SK-N-SH treated with all-trans-retinoic acid at 6 μM for 48 hours (cell line): ENCODE results near the gene UCHL5.

ENCODE experiments used
- ARNTL ChIP-seq: fragments of 450-650 bp; formaldehyde crosslinking; IDR thresholded peaks from 2 replicates; pipeline ENCODE4 v1.5.0; 2020; ENCODE audit warnings: low read depth, mild to moderate bottlenecking, moderate library complexity, borderline replicate concordance
- ISL1 ChIP-seq: fragments of 250-450 bp; sonication (Bioruptor Pico); IDR thresholded peaks from 2 replicates; pipeline ENCODE4 v2.1.2; 2022; ENCODE audit warnings: mild to moderate bottlenecking, moderate library complexity
- PPARA ChIP-seq: fragments of 250-450 bp; sonication (Bioruptor Pico); IDR thresholded peaks from 2 replicates; pipeline ENCODE4 v1.5.0; 2020; ENCODE audit warnings: mild to moderate bottlenecking, borderline replicate concordance
- TCF4 ChIP-seq: fragments of 250-450 bp; sonication (Bioruptor Pico); IDR thresholded peaks from 2 replicates; pipeline ENCODE4 v1.8.0; 2021; ENCODE audit warnings: mild to moderate bottlenecking, moderate library complexity, borderline replicate concordance
- TOX ChIP-seq: fragments of 250-450 bp; sonication (Bioruptor Pico); IDR thresholded peaks from 2 replicates; pipeline ENCODE4 v1.8.0; 2021; ENCODE audit warnings: mild to moderate bottlenecking, moderate library complexity, borderline replicate concordance
- ZC3H10 ChIP-seq: fragments of 250-450 bp; sonication (Bioruptor Pico); IDR thresholded peaks from 2 replicates; pipeline ENCODE4 v1.5.1; 2021; ENCODE audit warnings: mild to moderate bottlenecking, moderate library complexity
- ZFP3 ChIP-seq: fragments of 250-450 bp; sonication (Bioruptor Pico); IDR thresholded peaks from 2 replicates; pipeline ENCODE4 v1.5.0; 2020; ENCODE audit warnings: mild to moderate bottlenecking, moderate library complexity
- ZFP30 ChIP-seq: fragments of 450-650 bp; formaldehyde crosslinking; IDR thresholded peaks from 2 replicates; pipeline ENCODE4 v1.5.0; 2022; ENCODE audit warnings: mild to moderate bottlenecking, moderate library complexity
- ZNF565 ChIP-seq: fragments of 450-650 bp; formaldehyde crosslinking; conservative IDR thresholded peaks from 2 replicates; pipeline ENCODE4 v1.5.0; 2020; ENCODE audit warnings: low read depth, mild to moderate bottlenecking, moderate library complexity
- TF ChIP-seq, protein P1 (sequence below): fragments of 250-450 bp; sonication (Bioruptor Pico); IDR thresholded peaks from 2 replicates; pipeline ENCODE4 v1.8.0; 2021; ENCODE audit warnings: low read depth, mild to moderate bottlenecking, moderate library complexity, borderline replicate concordance
- TF ChIP-seq, protein P2 (sequence below): fragments of 250-450 bp; sonication (Bioruptor Pico); IDR thresholded peaks from 2 replicates; pipeline ENCODE4 v1.8.0; 2020; ENCODE audit warnings: mild to moderate bottlenecking, moderate library complexity, borderline replicate concordance
- TF ChIP-seq, protein P3 (sequence below): fragments of 250-450 bp; sonication (Bioruptor Pico); IDR thresholded peaks from 2 replicates; pipeline ENCODE4 v1.5.0; 2020; ENCODE audit warnings: mild to moderate bottlenecking, moderate library complexity
- TF ChIP-seq, protein P4 (sequence below): fragments of 250-450 bp; sonication (Bioruptor Pico); IDR thresholded peaks from 2 replicates; pipeline ENCODE4 v1.5.1; 2020; ENCODE audit warnings: low read depth, mild to moderate bottlenecking, moderate library complexity
- TF ChIP-seq, protein P5 (sequence below): fragments of 250-450 bp; sonication (Bioruptor Pico); IDR thresholded peaks from 2 replicates; pipeline ENCODE4 v1.5.1; 2021; ENCODE audit warnings: mild to moderate bottlenecking, moderate library complexity

DNA sequence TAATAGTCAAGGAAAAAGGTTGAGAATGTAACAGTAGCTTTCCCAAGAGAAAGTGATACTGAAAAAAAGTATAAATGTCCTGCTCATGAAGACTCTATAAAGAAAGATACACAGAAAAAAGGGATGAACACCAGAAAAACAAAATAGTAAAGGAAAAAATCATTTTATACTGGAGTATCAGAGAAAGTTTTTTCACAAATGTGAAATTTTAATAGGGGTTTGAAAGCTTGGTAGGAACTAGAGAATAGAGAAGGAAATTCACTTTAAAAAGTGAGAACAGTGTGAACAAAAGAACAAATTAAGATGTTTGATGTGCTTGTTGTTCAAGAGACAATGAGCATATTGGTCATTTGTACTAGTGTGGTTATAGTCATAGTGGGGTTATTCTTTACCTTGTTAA, 25.6 kb downstream of the UCHL5 start:
- TF ChIP-seq, protein P1, sequence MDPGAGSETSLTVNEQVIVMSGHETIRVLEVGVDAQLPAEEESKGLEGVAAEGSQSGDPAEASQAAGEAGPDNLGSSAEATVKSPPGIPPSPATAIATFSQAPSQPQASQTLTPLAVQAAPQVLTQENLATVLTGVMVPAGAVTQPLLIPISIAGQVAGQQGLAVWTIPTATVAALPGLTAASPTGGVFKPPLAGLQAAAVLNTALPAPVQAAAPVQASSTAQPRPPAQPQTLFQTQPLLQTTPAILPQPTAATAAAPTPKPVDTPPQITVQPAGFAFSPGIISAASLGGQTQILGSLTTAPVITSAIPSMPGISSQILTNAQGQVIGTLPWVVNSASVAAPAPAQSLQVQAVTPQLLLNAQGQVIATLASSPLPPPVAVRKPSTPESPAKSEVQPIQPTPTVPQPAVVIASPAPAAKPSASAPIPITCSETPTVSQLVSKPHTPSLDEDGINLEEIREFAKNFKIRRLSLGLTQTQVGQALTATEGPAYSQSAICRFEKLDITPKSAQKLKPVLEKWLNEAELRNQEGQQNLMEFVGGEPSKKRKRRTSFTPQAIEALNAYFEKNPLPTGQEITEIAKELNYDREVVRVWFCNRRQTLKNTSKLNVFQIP (CRISPR knock-in tag): no peak
- TF ChIP-seq, protein P2, sequence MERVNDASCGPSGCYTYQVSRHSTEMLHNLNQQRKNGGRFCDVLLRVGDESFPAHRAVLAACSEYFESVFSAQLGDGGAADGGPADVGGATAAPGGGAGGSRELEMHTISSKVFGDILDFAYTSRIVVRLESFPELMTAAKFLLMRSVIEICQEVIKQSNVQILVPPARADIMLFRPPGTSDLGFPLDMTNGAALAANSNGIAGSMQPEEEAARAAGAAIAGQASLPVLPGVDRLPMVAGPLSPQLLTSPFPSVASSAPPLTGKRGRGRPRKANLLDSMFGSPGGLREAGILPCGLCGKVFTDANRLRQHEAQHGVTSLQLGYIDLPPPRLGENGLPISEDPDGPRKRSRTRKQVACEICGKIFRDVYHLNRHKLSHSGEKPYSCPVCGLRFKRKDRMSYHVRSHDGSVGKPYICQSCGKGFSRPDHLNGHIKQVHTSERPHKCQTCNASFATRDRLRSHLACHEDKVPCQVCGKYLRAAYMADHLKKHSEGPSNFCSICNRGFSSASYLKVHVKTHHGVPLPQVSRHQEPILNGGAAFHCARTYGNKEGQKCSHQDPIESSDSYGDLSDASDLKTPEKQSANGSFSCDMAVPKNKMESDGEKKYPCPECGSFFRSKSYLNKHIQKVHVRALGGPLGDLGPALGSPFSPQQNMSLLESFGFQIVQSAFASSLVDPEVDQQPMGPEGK (CRISPR knock-in tag): no peak
- no peak for TF ChIP-seq ARNTL
- TF ChIP-seq, protein P3, sequence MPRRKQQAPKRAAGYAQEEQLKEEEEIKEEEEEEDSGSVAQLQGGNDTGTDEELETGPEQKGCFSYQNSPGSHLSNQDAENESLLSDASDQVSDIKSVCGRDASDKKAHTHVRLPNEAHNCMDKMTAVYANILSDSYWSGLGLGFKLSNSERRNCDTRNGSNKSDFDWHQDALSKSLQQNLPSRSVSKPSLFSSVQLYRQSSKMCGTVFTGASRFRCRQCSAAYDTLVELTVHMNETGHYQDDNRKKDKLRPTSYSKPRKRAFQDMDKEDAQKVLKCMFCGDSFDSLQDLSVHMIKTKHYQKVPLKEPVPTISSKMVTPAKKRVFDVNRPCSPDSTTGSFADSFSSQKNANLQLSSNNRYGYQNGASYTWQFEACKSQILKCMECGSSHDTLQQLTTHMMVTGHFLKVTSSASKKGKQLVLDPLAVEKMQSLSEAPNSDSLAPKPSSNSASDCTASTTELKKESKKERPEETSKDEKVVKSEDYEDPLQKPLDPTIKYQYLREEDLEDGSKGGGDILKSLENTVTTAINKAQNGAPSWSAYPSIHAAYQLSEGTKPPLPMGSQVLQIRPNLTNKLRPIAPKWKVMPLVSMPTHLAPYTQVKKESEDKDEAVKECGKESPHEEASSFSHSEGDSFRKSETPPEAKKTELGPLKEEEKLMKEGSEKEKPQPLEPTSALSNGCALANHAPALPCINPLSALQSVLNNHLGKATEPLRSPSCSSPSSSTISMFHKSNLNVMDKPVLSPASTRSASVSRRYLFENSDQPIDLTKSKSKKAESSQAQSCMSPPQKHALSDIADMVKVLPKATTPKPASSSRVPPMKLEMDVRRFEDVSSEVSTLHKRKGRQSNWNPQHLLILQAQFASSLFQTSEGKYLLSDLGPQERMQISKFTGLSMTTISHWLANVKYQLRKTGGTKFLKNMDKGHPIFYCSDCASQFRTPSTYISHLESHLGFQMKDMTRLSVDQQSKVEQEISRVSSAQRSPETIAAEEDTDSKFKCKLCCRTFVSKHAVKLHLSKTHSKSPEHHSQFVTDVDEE (CRISPR knock-in tag): no peak
- TF ChIP-seq TCF4 (CRISPR knock-in tag): no peak
- TF ChIP-seq PPARA: no peak
- TF ChIP-seq ZC3H10 (CRISPR knock-in tag): no peak
- TF ChIP-seq TOX (CRISPR knock-in tag): no peak
- no peak for TF ChIP-seq ZFP3 (CRISPR knock-in tag)
- no peak for TF ChIP-seq ZFP30 (CRISPR knock-in tag)
- no peak for TF ChIP-seq ISL1 (CRISPR knock-in tag)
- TF ChIP-seq, protein P4, sequence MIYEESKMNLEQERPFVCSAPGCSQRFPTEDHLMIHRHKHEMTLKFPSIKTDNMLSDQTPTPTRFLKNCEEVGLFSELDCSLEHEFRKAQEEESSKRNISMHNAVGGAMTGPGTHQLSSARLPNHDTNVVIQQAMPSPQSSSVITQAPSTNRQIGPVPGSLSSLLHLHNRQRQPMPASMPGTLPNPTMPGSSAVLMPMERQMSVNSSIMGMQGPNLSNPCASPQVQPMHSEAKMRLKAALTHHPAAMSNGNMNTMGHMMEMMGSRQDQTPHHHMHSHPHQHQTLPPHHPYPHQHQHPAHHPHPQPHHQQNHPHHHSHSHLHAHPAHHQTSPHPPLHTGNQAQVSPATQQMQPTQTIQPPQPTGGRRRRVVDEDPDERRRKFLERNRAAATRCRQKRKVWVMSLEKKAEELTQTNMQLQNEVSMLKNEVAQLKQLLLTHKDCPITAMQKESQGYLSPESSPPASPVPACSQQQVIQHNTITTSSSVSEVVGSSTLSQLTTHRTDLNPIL (CRISPR knock-in tag): no peak
- TF ChIP-seq ZNF565 (CRISPR knock-in tag): no peak
- TF ChIP-seq, protein P5, sequence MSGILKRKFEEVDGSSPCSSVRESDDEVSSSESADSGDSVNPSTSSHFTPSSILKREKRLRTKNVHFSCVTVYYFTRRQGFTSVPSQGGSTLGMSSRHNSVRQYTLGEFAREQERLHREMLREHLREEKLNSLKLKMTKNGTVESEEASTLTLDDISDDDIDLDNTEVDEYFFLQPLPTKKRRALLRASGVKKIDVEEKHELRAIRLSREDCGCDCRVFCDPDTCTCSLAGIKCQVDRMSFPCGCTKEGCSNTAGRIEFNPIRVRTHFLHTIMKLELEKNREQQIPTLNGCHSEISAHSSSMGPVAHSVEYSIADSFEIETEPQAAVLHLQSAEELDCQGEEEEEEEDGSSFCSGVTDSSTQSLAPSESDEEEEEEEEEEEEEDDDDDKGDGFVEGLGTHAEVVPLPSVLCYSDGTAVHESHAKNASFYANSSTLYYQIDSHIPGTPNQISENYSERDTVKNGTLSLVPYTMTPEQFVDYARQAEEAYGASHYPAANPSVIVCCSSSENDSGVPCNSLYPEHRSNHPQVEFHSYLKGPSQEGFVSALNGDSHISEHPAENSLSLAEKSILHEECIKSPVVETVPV (CRISPR knock-in tag): no peak
